ENCODE measurements around the gene E2F3.
A peak's percentile ranks its signal among the peaks of the same experiment; 100 is the strongest.

Gene E2F3

DNA sequence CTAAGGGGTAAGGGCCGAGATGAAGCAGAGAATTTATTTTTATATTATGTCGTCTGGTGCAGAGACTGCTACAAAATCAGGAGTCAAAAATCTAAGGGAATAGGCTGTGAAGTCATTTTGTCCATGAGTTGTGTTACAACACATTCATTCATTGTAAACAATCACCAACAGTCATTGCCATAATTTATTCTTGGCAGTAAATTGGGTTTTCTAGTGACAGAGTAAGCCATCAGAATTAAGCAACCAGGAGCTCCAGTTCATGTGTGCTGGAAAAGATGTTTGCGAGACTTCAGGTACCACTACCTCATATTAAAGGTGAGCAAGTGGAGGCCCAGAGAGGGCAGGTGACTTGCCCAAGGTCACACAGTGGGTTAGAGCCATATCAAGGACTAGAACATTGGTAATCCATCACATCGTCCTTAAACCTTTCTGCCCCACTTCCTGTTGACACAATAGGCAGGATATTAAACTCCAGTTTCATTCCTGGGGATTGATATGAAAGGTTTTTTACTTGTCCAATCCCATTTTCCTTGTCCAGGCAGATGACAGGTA, 46.0 kb downstream of the E2F3 start:
- 100% methylated on average over 1 of the region's 4 CpGs for WGBS (ENCODE audit: insufficient coverage)
- peaks cover 0 to 7% (median 0%) of the 10 kb centered on the region in 5 experiments for H3K9me3 ChIP-seq (ENCODE audit: control extremely low read depth in 1 of 5, control insufficient read depth in 4 of 5, insufficient read depth in 2 of 5, low read depth in 1 of 5, low read length in 4 of 5)
- POLR2A ChIA-PET = interaction anchor here (0.6 to 0.8 kb wide), 2 partner anchors 12 to 43 kb away, joined by 3 to 4 read pairs; no protein-coding TSS in a partner anchor
- CTCF ChIA-PET = interaction anchor here (0.6 to 2.9 kb wide), 8 partner anchors 13 to 43 kb away, joined by 3 to 10 read pairs (median 4); no protein-coding TSS in a partner anchor
- peaks cover 4 to 37% (median 22%) of the 10 kb centered on the region in 4 experiments for H3K4me1 ChIP-seq (ENCODE audit: control extremely low read depth in 1 of 4, control insufficient read depth in 4 of 4, insufficient read depth in 4 of 4, low read length in 3 of 4)
- no peaks in the 10 kb centered on the region for H3K27me3 ChIP-seq (replicated peaks in 2 of 5; ENCODE audit: control insufficient read depth in 4 of 5, insufficient read depth in 5 of 5, low read length in 4 of 5)
- no peak for DNase-seq
- peaks cover 0 to 22% (median 0%) of the 10 kb centered on the region in 4 experiments for H3K36me3 ChIP-seq (ENCODE audit: control insufficient read depth in 4 of 4, insufficient read depth in 4 of 4, low read length in 3 of 4)
- H3K4me3 ChIP-seq (ENCODE audit: control insufficient read depth in 1 of 7, extremely low read depth in 1 of 7, insufficient read depth in 4 of 7, low read depth in 2 of 7, low read length in 6 of 7) = no peak overlapping the region
- H3K27ac ChIP-seq (ENCODE audit: insufficient read depth in 1 of 2, low read depth in 1 of 2, low read length in 2 of 2, poor library complexity in 1 of 2, severe bottlenecking in 2 of 2) = peak overlapping the region in 1 of 2 experiments; percentile 52

- no peak for DNase-seq
- peaks cover 4 to 43% (median 25%) of the 10 kb centered on the region in 4 experiments for H3K4me1 ChIP-seq (ENCODE audit: control extremely low read depth in 1 of 4, control insufficient read depth in 4 of 4, insufficient read depth in 4 of 4, low read length in 3 of 4)
- H3K4me3 ChIP-seq (ENCODE audit: control insufficient read depth in 1 of 7, extremely low read depth in 1 of 7, insufficient read depth in 4 of 7, low read depth in 2 of 7, low read length in 6 of 7) = no peak overlapping the region
- H3K27ac ChIP-seq (ENCODE audit: insufficient read depth in 1 of 2, low read depth in 1 of 2, low read length in 2 of 2, poor library complexity in 1 of 2, severe bottlenecking in 2 of 2) = peak overlapping the region in 1 of 2 experiments; percentile 37
- no CpG with 5 or more reads among the region's 2 CpGs for WGBS (ENCODE audit: insufficient coverage)
- ChIA-PET POLR2A (interaction anchor here (1.0 kb wide), 1 partner anchor 46 kb away, joined by 4 read pairs; no protein-coding TSS in a partner anchor), CTCF (interaction anchor here (0.7 to 1.6 kb wide), 5 partner anchors 10 to 45 kb away, joined by 3 to 6 read pairs (median 3); no protein-coding TSS in a partner anchor)
- peaks cover 0 to 17% (median 0%) of the 10 kb centered on the region in 4 experiments for H3K36me3 ChIP-seq (ENCODE audit: control insufficient read depth in 4 of 4, insufficient read depth in 4 of 4, low read length in 3 of 4)
- H3K9me3 ChIP-seq (ENCODE audit: control extremely low read depth in 1 of 5, control insufficient read depth in 4 of 5, insufficient read depth in 2 of 5, low read depth in 1 of 5, low read length in 4 of 5) = peaks cover 0 to 7% (median 0%) of the 10 kb centered on the region in 5 experiments
- no peaks in the 10 kb centered on the region for H3K27me3 ChIP-seq (replicated peaks in 2 of 5; ENCODE audit: control insufficient read depth in 4 of 5, insufficient read depth in 5 of 5, low read length in 4 of 5)
These were observed 47.1 kb downstream of the E2F3 start for GRCh38 chr6:20448828-20449227.

DNA sequence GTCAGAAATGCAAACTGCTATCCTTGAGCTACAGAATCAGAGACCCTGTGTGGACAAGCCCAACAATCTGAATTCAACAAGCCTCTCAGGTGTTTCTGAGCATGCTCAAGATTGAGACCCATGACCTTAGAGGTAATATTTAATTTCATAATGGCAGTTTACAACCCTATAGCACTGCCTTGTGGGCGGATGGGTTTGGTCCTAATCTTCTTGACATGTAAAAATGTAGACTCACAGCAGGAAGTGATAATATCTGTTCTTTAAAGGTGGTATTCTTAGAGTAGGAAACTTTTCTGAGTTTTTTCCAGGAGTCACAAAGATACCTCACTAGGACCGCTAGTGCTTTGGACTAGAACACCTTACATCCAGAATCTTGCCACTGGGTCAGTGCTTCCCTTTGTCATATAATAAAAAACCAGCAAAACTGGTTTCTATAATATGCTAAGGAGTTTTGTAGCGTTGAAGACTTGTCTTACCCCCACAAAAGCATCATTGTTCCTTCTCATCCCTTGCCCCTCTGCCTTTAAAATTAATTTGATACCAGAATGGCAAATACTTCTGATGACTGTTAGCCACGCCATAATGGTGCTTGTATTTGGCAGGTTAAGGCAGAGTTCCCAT, 52.6 kb downstream of the E2F3 start:
- WGBS (ENCODE audit: insufficient coverage) = 68% methylated on average over 2 of the region's 4 CpGs
- peak; percentile 44 to 82 (median 71) for DNase-seq
- POLR2A ChIA-PET = interaction anchor here (0.9 to 1.1 kb wide), 2 partner anchors 13 to 51 kb away, joined by 3 read pairs; no protein-coding TSS in a partner anchor

GRCh38 chr6:20455251-20455940, 53.7 kb downstream of the E2F3 start:
- CTCF ChIA-PET = interaction anchor here (1.0 to 2.2 kb wide), 7 partner anchors 9 to 75 kb away, joined by 3 to 9 read pairs (median 5); no protein-coding TSS in a partner anchor
- no peak for DNase-seq
- peaks cover 18 to 60% (median 42%) of the 10 kb centered on the region in 4 experiments for H3K4me1 ChIP-seq (ENCODE audit: control extremely low read depth in 1 of 4, control insufficient read depth in 4 of 4, insufficient read depth in 4 of 4, low read length in 3 of 4)

More for the DNA sequence above, 52.6 kb downstream of the E2F3 start:
- peak overlapping the region in 1 of 7 experiments; percentile 16 for H3K4me3 ChIP-seq (ENCODE audit: control insufficient read depth in 1 of 7, extremely low read depth in 1 of 7, insufficient read depth in 4 of 7, low read depth in 2 of 7, low read length in 6 of 7)
- H3K9me3 ChIP-seq (ENCODE audit: control extremely low read depth in 1 of 5, control insufficient read depth in 4 of 5, insufficient read depth in 2 of 5, low read depth in 1 of 5, low read length in 4 of 5) = peaks cover 0 to 7% (median 0%) of the 10 kb centered on the region in 5 experiments
- peak overlapping the region in 1 of 2 experiments; percentile 64 for H3K27ac ChIP-seq (ENCODE audit: insufficient read depth in 1 of 2, low read depth in 1 of 2, low read length in 2 of 2, poor library complexity in 1 of 2, severe bottlenecking in 2 of 2)
- peaks cover 17 to 55% (median 41%) of the 10 kb centered on the region in 4 experiments for H3K4me1 ChIP-seq (ENCODE audit: control extremely low read depth in 1 of 4, control insufficient read depth in 4 of 4, insufficient read depth in 4 of 4, low read length in 3 of 4)
- CTCF ChIA-PET = interaction anchor here (0.8 to 2.2 kb wide), 3 partner anchors 15 to 50 kb away, joined by 3 to 9 read pairs (median 7); no protein-coding TSS in a partner anchor
- peaks cover 0 to 31% (median under 1%) of the 10 kb centered on the region in 4 experiments for H3K36me3 ChIP-seq (ENCODE audit: control insufficient read depth in 4 of 4, insufficient read depth in 4 of 4, low read length in 3 of 4)
- H3K27me3 ChIP-seq (replicated peaks in 2 of 5; ENCODE audit: control insufficient read depth in 4 of 5, insufficient read depth in 5 of 5, low read length in 4 of 5) = no peaks in the 10 kb centered on the region

DNA sequence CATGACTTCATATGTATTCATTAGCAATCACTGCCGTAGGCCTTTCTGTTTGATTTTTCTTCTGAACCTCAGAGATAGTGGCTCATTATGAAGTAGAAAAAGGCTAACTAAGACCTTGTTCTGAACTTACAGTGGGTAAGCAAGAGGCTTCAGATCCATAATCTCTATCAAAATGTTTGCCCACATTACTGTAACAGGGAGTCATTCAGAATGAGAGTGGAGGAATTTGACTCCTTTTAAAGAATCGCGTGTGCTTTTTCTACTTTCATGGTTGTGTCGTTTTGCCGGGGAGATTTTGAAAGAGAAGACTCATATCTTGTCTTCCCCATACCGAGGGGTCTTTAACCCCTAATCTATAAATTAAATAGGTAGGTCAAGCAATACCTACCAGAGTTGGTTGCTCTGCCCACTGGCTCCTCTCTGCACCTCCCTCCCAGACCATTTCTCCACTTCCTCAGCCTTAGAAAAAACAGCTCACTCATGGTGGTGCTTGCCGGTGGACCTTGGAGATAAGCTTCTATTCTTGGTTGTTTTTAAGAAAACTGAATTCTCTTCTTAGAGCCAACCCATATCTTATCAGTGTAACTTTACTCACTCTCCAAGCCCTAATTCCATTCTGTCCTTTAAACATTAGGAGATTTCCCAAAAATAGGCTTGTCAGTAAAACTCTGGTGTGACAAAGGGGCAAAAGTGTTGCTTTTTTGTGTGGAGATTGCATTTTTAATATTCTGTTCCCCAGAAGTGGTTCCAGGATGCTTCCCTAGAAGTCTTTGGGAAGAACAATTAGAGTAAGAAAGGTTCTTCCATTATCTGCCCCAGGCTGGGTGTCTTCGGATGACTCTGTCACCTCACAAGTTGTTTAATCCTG, 56.6 kb downstream of the E2F3 start:
- peak; percentile 66 to 91 (median 83) for DNase-seq
- ChIA-PET CTCF (interaction anchor here (1.1 to 3.5 kb wide), 7 partner anchors 9 to 54 kb away, joined by 3 to 13 read pairs (median 4); no protein-coding TSS in a partner anchor), POLR2A (interaction anchor here (0.8 to 1.4 kb wide), 3 partner anchors 19 to 54 kb away, joined by 3 to 6 read pairs (median 4); no protein-coding TSS in a partner anchor)
- Histone ChIP-seq H3K36me3 (ENCODE audit: control insufficient read depth in 4 of 4, insufficient read depth in 4 of 4, low read length in 3 of 4) (peaks cover 0 to 34% (median 1%) of the 10 kb centered on the region in 4 experiments), H3K4me1 (ENCODE audit: control extremely low read depth in 1 of 4, control insufficient read depth in 4 of 4, insufficient read depth in 4 of 4, low read length in 3 of 4) (peaks cover 18 to 59% (median 42%) of the 10 kb centered on the region in 4 experiments), H3K9me3 (ENCODE audit: control extremely low read depth in 1 of 5, control insufficient read depth in 4 of 5, insufficient read depth in 2 of 5, low read depth in 1 of 5, low read length in 4 of 5) (no peaks in the 10 kb centered on the region), H3K27ac (ENCODE audit: insufficient read depth in 1 of 2, low read depth in 1 of 2, low read length in 2 of 2, poor library complexity in 1 of 2, severe bottlenecking in 2 of 2) (peak overlapping the region; percentile 73 to 86), H3K27me3 (replicated peaks in 2 of 5; ENCODE audit: control insufficient read depth in 4 of 5, insufficient read depth in 5 of 5, low read length in 4 of 5) (no peaks in the 10 kb centered on the region), H3K4me3 (ENCODE audit: control insufficient read depth in 1 of 7, extremely low read depth in 1 of 7, insufficient read depth in 4 of 7, low read depth in 2 of 7, low read length in 6 of 7) (peak overlapping the region in 3 of 7 experiments; percentile 30 to 50 (median 46))
- 21% methylated on average over 2 of the region's 8 CpGs for WGBS (ENCODE audit: insufficient coverage)

More at GRCh38 chr6:20455251-20455940, 53.7 kb downstream of the E2F3 start:
- Histone ChIP-seq H3K27ac (ENCODE audit: insufficient read depth in 1 of 2, low read depth in 1 of 2, low read length in 2 of 2, poor library complexity in 1 of 2, severe bottlenecking in 2 of 2) (no peak overlapping the region), H3K9me3 (ENCODE audit: control extremely low read depth in 1 of 5, control insufficient read depth in 4 of 5, insufficient read depth in 2 of 5, low read depth in 1 of 5, low read length in 4 of 5) (peaks cover 0 to 7% (median 0%) of the 10 kb centered on the region in 5 experiments), H3K4me3 (ENCODE audit: control insufficient read depth in 1 of 7, extremely low read depth in 1 of 7, insufficient read depth in 4 of 7, low read depth in 2 of 7, low read length in 6 of 7) (no peak overlapping the region), H3K36me3 (ENCODE audit: control insufficient read depth in 4 of 4, insufficient read depth in 4 of 4, low read length in 3 of 4) (peaks cover 0 to 31% (median under 1%) of the 10 kb centered on the region in 4 experiments), H3K27me3 (replicated peaks in 2 of 5; ENCODE audit: control insufficient read depth in 4 of 5, insufficient read depth in 5 of 5, low read length in 4 of 5) (no peaks in the 10 kb centered on the region)
- 100% methylated on average over 2 of the region's 5 CpGs for WGBS (ENCODE audit: insufficient coverage)
- POLR2A ChIA-PET = interaction anchor here (0.5 to 1.1 kb wide), 3 partner anchors 12 to 298 kb away, joined by 3 read pairs; no protein-coding TSS in a partner anchor

DNA sequence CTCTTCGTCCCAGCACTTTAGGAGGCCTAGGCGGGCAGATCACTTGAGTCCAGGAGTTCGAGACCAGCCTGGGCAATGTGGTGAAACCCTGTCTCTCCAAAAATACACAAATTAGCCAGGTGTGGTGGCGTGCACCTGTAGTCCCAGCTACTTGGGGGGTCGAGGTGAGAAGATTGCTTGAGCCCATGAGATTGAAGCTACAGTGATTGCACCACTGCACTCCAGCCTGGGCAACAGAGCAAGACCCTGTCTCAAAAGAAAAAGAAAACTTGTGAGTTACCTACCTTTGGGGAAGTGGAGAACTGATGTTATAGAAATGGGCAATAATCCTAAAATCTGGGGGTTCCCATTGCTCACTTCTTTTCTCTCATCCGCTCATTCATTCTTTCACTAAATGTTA, 58.0 kb downstream of the E2F3 start:
- Histone ChIP-seq H3K27ac (ENCODE audit: insufficient read depth in 1 of 2, low read depth in 1 of 2, low read length in 2 of 2, poor library complexity in 1 of 2, severe bottlenecking in 2 of 2) (peak overlapping the region in 1 of 2 experiments; percentile 86), H3K27me3 (replicated peaks in 2 of 5; ENCODE audit: control insufficient read depth in 4 of 5, insufficient read depth in 5 of 5, low read length in 4 of 5) (no peaks in the 10 kb centered on the region), H3K36me3 (ENCODE audit: control insufficient read depth in 4 of 4, insufficient read depth in 4 of 4, low read length in 3 of 4) (peaks cover 1 to 35% (median 4%) of the 10 kb centered on the region in 4 experiments), H3K4me1 (ENCODE audit: control extremely low read depth in 1 of 4, control insufficient read depth in 4 of 4, insufficient read depth in 4 of 4, low read length in 3 of 4) (peaks cover 18 to 45% (median 30%) of the 10 kb centered on the region in 4 experiments), H3K9me3 (ENCODE audit: control extremely low read depth in 1 of 5, control insufficient read depth in 4 of 5, insufficient read depth in 2 of 5, low read depth in 1 of 5, low read length in 4 of 5) (no peaks in the 10 kb centered on the region), H3K4me3 (ENCODE audit: control insufficient read depth in 1 of 7, extremely low read depth in 1 of 7, insufficient read depth in 4 of 7, low read depth in 2 of 7, low read length in 6 of 7) (no peak overlapping the region)
- 98% methylated on average over 6 of the region's 6 CpGs for WGBS (ENCODE audit: insufficient coverage)
- ChIA-PET CTCF (interaction anchor here (0.8 to 3.5 kb wide), 4 partner anchors 10 to 169 kb away, joined by 3 to 13 read pairs (median 4); no protein-coding TSS in a partner anchor), POLR2A (no interaction called here)
- no peak for DNase-seq

All from common myeloid progenitor, CD34-positive (primary cell).